GM13976 (cell line): ENCODE measurements around the gene FAM120A.

Experiments used
- DNase-seq: peaks from one replicate; pipeline ENCODE4 v3.0.0; 2012; ENCODE audit warnings: low spot score
- in situ Hi-C: fragments of 300-500 bp; cut with MboI; formaldehyde crosslinking; loops from one replicate; pipeline ENCODE4 v1.12.0; 2022; ENCODE audit warnings: low sequenced_read_pairs, mixed read lengths, inconsistent platforms; ENCODE audit not compliant: unreplicated experiment
- TF ChIP-seq, protein P1 (sequence below): IDR thresholded peaks from 2 replicates; pipeline ENCODE4 v1.5.1; 2012; ENCODE audit warnings: borderline replicate concordance, mild to moderate bottlenecking; ENCODE audit not compliant: insufficient read depth; ENCODE audit errors: extremely low read depth, missing control alignments, control extremely low read depth

The FAM120A gene

DNA sequence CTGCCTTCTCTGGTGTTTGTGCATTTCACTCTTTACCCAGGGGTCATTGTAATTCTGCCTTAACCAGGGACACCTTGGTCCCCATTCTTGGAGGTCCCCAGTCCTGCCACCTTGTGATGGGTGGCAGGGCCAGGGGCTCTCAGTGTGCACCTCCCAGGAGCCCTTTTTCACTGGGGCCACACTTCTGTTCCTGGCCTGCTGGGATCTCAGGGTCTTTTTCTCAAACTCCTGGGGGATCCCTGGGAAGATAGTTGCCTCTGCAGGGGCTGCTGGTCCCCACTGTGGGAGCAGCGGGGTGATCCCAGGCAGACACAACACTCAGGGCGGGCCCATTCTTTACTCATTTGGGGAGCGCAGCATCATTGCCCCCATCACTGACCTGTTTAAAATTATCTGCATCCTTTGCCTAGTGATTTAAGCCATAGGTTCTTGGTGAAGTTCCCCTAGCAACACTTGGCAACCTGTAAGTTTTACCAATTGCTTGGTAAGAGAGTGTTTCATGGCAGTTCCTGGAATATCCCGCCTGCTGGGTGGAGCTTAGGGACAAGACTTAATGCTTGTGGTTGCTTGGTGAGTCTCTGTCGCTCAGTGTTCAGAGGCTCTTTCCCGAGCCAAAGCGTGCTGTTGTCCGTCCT lies 140.6 kb downstream of the FAM120A start:
- TF ChIP-seq, protein P1, sequence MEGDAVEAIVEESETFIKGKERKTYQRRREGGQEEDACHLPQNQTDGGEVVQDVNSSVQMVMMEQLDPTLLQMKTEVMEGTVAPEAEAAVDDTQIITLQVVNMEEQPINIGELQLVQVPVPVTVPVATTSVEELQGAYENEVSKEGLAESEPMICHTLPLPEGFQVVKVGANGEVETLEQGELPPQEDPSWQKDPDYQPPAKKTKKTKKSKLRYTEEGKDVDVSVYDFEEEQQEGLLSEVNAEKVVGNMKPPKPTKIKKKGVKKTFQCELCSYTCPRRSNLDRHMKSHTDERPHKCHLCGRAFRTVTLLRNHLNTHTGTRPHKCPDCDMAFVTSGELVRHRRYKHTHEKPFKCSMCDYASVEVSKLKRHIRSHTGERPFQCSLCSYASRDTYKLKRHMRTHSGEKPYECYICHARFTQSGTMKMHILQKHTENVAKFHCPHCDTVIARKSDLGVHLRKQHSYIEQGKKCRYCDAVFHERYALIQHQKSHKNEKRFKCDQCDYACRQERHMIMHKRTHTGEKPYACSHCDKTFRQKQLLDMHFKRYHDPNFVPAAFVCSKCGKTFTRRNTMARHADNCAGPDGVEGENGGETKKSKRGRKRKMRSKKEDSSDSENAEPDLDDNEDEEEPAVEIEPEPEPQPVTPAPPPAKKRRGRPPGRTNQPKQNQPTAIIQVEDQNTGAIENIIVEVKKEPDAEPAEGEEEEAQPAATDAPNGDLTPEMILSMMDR = no peak
- in situ Hi-C loops = no loop called here
- DNase-seq = peak; percentile 20

GRCh38 chr9:93592643-93593021 lies 141.1 kb downstream of the FAM120A start:
- in situ Hi-C loops = no loop called here
- TF ChIP-seq, protein P1 = no peak
- DNase-seq = peak; percentile 12

DNA sequence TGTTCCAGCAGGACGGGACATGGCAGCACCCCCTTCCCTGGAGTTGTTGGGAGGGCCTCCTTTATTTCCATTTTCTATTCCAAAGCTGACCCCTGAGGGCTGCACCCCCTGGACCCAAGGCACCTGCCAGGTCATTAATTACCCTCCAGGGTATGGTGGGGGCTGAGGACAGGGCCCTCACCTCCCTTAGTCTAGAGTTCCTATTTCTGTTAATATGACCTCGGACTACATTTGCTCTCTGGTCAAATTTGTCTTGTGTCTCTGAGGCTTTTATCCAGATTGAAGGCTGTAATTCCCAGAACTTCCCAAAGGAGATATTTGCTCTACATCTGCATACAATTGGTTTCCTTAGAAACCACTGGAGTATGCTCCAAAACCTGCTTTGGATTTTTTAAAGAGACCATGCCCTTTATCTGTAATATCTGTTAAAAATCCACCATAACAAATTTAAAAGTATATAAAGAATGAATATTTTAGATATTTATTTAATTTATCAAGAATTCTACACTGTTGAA lies 141.7 kb downstream of the FAM120A start:
- TF ChIP-seq, protein P1 = no peak
- DNase-seq = no peak
- in situ Hi-C loops = no loop called here

DNA sequence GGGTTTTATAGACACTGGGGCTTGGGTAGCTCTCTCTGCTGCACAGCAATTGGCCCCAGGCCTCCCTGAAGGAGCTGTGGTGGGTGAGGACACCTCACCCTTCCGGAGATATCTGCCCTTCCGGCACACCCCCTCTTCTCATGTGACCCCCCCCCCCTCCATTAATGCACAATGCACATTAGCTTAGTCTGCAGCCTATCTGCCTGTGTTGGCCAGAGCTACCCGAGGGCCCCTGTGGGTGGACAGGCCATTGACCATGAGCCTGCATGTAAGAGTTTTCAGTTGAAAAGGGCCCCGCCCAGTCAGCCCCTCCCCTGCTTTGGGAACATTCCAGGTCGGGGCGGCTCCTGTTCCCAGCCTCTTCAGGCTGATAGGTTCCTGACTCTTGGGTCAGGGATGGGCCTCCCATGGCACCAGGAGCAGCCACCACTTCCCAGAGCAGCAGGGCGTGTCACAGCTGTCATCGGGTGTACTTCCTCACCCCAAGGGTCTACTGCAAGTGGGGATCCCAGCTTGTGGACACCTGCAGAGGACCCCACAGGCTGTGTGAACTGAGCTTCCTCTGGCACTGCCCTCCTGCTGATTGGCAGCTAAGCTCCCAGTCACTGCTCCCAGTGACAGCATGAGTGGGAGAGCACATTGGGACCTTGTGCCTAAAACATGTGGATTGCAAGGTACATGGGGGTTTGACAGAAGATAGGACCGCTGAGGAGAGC lies 142.7 kb downstream of the FAM120A start:
- in situ Hi-C loops = no loop called here
- TF ChIP-seq, protein P1 = no peak
- no peak for DNase-seq

GRCh38 chr9:93595461-93595860 lies 144.0 kb downstream of the FAM120A start:
- in situ Hi-C loops = no loop called here
- TF ChIP-seq, protein P1 = no peak
- no peak for DNase-seq

DNA sequence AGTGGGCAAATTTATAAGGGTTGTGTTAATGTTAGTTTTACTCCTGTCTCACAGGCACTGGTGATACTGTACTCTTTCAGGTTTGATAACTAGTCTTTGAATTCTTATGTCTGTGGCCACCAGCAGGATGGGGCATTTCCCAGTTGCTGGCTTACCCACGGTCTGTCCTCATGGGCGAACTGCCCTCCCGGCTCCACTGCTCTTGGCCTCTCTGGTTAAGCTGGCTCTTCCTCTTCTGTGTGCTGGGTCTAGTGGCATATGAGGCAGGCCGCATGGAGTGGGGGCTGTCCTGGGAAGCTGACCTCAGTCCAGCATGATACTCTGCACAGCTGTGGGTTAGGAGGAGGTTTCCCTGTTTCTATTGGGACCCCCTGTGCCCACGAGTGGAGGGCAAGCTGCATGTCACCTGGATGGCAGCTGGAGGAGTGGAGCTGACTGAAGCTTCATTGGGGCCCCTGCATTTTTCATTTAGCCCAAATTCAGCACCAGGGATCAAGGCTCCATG lies 144.4 kb downstream of the FAM120A start:
- no peak for DNase-seq
- TF ChIP-seq, protein P1 = no peak
- in situ Hi-C loops = no loop called here
